GM19240 (cell line): ENCODE results near the gene RAPGEF5.

ENCODE experiments used
- DNase-seq: peaks from one replicate; pipeline ENCODE4 v3.0.0; 2011; ENCODE audit warnings: low spot score; ENCODE audit not compliant: insufficient read length

RAPGEF5 gene

GRCh38 chr7:22350466-22351328 lies 6.3 kb downstream of the RAPGEF5 start:
- DNase-seq = no peak

- DNase-seq = no peak
Measured at GRCh38 chr7:22348379-22348778, 8.6 kb downstream of the RAPGEF5 start.

- DNase-seq = no peak
Measured at GRCh38 chr7:22346383-22347107, 10.4 kb downstream of the RAPGEF5 start.

- DNase-seq = no peak
Measured at GRCh38 chr7:22344655-22345054, 12.3 kb downstream of the RAPGEF5 start.

- no peak for DNase-seq
Measured at GRCh38 chr7:22343612-22344011, 13.3 kb downstream of the RAPGEF5 start.

GRCh38 chr7:22343071-22343470 lies 13.9 kb downstream of the RAPGEF5 start:
- no peak for DNase-seq

- no peak for DNase-seq
Measured at GRCh38 chr7:22339725-22340390, 17.1 kb downstream of the RAPGEF5 start.

- no peak for DNase-seq
Measured at GRCh38 chr7:22338877-22339276, 18.1 kb downstream of the RAPGEF5 start.

GRCh38 chr7:22338411-22338810 lies 18.5 kb downstream of the RAPGEF5 start:
- no peak for DNase-seq

- no peak for DNase-seq
Measured at GRCh38 chr7:22333680-22334141, 23.2 kb downstream of the RAPGEF5 start.

- DNase-seq = no peak
Measured at GRCh38 chr7:22332461-22332870, 24.5 kb downstream of the RAPGEF5 start.

- no peak for DNase-seq
Measured at GRCh38 chr7:22331704-22332103, 25.2 kb downstream of the RAPGEF5 start.

GRCh38 chr7:22330903-22331302 lies 26.1 kb downstream of the RAPGEF5 start:
- DNase-seq = no peak

GRCh38 chr7:22329816-22330524 lies 27.0 kb downstream of the RAPGEF5 start:
- DNase-seq = no peak

- DNase-seq = no peak
Measured at GRCh38 chr7:22326181-22326580, 30.8 kb downstream of the RAPGEF5 start.

- no peak for DNase-seq
Measured at GRCh38 chr7:22325671-22326070, 31.3 kb downstream of the RAPGEF5 start.

GRCh38 chr7:22323714-22324113 lies 33.2 kb downstream of the RAPGEF5 start:
- DNase-seq = no peak

GRCh38 chr7:22320416-22320815 lies 36.5 kb downstream of the RAPGEF5 start:
- DNase-seq = no peak

- DNase-seq = no peak
Measured at GRCh38 chr7:22319424-22320403, 37.2 kb downstream of the RAPGEF5 start.

GRCh38 chr7:22318376-22318775 lies 38.6 kb downstream of the RAPGEF5 start:
- DNase-seq = no peak
